HG03571 (cell line): ENCODE measurements around the gene PARD6G.
"Not testable (repeated sequence)": the region's sequence is repeated elsewhere in the genome, so short reads cannot be mapped to it uniquely, and the experiment has no call there.

ENCODE experiments used
- ATAC-seq: cut with Tn5 transposase; IDR thresholded peaks from one replicate; pipeline ENCODE4 v1.9.1; 2021; ENCODE audit not compliant: unreplicated experiment

The PARD6G gene

GRCh38 chr18:80241919-80242777, 5.2 kb downstream of the PARD6G start:
- no peak for ATAC-seq

- ATAC-seq = no peak
Measured at GRCh38 chr18:80239830-80240229, 7.5 kb downstream of the PARD6G start.

DNA sequence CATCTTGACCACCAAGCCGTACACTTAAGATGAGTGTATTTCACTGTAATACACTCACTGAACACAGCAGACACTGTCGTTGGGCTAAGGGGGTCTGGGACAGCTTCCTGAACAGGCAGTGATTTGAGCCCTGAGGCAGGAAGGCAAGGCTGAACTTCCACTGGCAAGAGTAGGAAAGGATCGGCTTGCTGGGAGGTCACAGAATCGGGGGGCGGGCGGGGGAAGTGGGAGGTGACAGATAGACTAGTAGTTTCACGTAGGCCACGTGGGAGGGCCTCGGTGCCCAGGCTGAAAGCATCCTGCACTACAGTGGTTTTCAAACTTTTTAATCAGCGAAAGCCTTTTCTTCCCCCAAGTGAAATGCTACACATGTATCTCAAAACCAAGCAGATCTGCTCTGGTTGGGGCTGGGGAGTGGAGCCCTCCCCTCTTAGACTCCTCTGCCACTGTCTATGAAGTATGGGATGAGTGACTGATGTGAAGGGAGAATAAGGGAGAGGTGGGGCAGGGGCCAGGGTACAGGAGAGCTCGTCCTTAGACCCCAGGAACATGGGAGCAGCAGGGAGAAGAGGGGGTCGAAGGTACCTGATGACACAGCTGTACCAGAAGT, 8.6 kb downstream of the PARD6G start:
- no peak for ATAC-seq

DNA sequence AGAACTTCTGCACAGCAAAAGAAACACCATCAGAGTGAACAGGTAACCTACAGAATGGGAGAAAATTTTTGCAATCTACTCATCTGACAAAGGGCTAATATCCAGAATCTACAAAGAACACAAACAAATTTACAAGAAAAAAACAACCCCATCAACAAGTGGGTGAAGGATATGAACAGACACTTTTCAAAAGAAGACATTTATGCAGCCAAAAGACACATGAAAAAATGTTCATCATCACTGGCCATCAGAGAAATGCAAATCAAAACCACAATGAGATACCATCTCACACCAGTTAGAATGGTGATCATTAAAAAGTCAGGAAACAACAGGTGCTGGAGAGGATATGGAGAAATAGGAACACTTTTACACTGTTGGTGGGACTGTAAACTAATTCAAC, 9.8 kb downstream of the PARD6G start:
- not testable (repeated sequence) for ATAC-seq

GRCh38 chr18:80234398-80234797, 12.9 kb downstream of the PARD6G start:
- ATAC-seq = no peak

GRCh38 chr18:80233899-80234298, 13.4 kb downstream of the PARD6G start:
- ATAC-seq = no peak

DNA sequence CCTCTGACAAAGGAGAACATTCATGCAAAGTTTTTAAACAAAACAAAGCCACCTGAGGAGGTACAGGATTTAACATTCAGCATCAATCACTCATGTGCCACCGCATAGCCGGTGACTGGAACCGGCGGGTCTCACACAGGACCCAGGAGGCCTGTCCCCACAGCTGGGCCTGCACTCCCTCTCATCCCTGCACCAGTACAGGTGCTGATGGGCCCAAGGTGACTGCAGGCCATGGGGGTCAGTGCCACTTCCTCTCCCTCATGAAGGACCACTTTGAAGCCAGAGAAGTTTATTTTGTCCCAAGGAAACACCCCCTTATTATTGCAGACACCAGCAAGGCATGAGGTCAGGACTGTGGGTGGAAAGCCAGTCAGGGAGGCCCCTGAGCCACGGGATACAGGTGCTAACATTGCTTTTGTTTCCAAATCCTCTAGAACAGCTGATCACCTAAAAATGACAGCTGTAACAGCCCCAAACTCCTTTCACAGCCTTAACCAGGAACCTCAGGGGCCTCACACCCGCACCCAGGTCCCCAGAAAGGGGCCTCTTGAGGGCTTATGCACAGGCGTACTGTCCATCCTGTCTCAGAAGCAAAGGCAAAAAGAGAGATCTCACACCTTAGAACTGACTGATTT, 14.0 kb downstream of the PARD6G start:
- no peak for ATAC-seq

GRCh38 chr18:80232710-80233109, 14.6 kb downstream of the PARD6G start:
- no peak for ATAC-seq

DNA sequence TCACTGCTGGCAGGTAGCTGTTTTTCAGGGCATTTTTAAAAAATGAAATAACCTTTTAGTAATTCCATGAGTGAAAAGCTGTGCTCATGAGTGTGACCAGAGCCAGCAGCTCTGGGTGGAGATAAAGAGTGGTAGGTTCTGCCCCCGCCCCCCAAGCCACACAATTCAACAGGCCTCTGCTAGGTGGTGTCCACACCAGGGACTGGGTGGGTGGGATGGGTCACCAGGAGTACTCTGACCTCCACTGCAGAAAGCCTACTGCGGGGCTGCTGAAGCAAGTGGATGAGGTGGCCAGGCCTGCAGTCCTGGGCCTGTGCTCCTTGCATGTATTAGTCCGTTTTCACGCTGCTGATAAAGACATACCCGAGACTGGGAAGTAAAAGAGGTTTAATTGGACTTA, 15.3 kb downstream of the PARD6G start:
- ATAC-seq = no peak

DNA sequence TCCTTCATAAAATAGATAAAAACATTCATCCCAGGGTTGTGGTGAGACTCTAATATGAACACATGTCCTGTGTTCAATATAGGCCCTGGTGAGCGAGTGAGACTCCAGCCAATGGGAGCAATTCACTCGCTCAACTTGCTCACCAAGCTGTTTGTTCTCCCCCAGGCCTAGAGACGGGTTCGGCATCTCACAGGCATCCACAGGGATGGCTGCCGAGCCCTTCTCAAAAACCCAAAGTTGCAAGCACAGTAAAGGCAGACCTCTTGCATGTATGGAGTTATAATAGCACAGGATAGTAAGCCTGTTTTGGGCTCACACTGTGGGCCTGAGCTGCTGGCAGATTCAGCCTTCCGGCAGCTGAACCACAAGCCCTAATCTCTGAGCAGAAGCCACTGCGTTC, 15.7 kb downstream of the PARD6G start:
- ATAC-seq = no peak

- no peak for ATAC-seq
Measured at GRCh38 chr18:80231151-80231550, 16.2 kb downstream of the PARD6G start.

DNA sequence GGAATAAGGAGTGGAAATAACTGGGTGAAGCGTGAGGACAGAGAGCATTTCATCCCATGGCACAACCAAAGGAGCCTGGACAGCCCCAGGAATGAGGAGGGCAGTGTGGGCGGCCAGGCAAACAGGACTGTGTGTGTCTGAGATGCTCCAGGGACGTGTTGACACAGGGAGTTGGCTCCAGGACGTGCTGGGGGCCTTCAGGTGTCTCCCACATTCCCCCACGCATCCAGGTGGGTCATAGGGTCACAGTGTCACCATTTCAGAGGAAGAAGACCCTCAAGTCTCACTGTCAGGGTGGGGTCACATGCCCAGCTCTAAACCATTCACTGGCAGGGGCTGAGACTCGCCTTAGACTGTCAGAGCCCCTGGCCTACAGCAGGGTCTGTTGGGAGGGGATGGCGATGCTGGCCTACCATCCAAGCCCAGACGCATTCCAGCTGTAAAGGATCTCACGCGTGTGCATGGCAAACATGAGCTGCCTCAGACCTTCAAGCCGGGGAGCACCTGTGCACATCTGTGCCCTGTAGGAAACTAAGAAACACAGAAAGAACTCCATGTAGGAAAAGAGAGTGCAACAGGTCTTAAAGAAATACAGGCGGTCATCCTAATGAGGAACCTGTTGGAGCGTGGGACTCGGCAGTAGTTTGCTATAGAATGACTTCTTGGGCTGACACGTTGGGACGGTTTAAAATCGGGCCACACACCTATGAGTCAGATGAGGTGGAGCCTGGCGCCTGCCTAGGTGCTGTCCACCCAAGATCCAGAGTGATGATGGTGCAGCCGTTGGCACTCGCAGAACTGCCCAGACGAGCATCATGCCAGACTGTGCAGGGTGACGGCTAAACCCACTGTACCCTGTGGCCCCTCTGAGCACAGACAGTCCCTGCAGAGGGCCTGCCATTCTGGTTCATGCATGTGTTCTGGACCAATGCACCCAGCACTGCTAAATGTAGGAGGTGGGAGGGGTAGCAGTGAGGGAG, 17.3 kb downstream of the PARD6G start:
- no peak for ATAC-seq

DNA sequence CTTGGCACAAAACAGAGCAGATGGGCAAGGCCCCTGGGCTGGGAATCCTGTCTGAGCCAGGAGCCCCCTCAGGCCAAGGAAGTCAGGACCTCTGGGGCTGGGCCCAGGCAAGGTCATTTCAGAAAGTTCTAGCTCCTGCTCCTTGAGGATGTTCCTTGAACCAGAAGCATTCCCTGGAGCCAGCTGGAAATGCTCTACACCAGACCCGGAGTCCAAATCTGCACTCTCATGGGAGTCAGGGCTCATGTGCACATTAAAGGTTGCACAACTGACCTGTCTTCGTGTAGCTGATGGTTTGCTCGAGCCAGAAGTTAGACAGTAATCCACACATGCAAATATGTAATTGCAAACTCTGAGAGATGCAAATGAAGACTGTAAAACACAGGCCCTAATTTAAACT, 18.0 kb downstream of the PARD6G start:
- no peak for ATAC-seq

DNA sequence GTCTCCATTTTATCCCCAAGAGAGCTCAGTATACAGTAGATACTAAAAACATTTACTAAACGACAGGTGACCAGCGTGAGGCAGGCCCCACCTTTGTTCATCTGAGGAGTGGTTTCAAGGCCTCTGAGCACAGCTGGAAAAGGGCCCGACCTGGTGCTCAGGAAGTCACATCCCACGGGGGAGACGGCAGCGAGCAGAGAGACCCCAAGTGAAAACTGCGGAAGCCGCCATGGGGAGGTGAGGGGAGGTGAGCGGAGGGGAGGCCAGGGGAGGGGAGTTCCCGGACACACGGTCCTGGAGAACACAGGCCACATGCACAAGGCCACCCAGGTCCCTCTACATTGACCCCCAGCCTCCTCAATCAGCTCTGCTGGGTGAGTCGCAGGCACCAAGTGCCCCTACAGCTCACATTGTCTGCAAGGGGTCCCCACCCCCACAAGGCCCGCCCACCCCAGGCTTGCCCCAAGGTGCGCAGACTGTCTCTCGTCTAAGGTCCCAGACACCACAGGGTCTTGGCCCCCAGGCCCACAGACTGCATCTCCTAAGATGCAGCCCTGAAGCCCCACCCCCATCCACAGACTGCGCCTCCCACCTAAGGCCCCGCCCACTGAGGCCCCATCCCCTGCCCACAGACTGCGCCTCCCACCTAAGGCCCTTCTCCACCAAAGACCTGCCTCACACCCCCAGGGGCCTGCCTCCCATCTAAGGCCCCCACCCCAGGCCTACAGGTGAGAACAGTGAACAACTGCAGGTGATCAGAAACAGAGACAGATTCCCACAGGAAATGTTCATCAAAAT, 19.1 kb downstream of the PARD6G start:
- no peak for ATAC-seq

DNA sequence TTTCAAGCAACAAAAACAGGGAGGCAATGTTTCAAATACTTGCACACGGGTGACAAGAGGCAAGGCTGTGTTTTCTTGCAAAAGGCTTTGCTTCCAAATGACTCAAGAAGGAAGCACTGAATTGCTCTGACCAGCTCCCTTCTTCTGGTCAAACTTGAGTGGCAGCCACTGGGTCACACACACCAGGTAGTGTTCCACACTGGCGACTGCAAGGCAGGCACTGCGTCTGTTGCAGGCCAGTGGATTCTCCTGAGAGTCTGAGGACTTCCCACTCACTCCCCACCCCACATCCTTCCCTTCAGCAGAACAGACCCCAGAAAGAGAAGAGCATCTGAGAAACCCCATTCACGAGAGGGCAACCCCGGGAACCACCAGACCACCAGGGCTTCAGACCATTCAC, 19.8 kb downstream of the PARD6G start:
- no peak for ATAC-seq

DNA sequence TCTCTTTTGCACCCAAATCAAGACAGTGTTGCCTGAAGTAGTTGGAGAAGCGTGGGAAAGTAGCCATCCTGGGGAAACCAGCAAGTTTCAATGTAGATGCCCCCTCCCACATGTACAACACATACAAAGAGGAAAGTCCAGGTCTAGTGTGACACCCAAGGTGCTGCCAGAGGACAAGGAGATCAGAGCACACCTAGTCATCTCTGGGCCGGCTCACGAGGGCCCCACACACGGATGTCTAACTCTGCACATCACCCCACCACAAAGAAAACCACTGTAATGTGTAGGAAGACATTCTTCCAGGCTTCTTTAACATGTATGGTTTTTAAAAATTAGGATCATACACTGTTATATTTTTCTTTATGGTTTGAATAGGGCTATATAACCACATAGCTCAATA, 21.6 kb downstream of the PARD6G start:
- no peak for ATAC-seq

DNA sequence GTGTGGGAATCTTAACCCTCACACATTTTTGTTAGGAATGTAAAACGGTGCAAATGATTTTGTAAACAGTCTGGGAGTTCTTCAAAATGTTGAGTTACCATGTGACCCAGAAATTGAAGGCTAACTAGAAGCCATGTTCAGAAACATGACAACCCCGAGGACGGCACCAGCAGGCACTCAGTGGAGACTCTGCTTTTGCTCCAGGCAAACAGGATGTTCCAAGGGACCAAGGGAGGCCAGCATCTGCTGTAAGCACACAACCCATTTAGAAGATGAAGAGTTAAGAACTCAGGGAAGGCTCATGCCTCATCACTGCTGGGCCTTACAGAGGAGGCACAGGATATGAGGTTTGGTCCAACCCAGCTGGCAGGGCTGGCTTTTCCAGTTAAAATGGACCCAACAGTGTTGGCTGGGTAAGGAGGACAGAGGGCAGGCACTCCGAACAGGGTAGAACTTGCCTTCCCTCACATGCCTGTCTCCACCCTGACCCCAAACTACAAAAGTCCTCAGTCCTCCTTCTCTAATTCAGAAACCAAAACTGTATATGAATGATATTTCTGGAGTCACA, 23.6 kb downstream of the PARD6G start:
- no peak for ATAC-seq

- not testable (repeated sequence) for ATAC-seq
Measured at GRCh38 chr18:80219488-80219887, 27.8 kb downstream of the PARD6G start.

DNA sequence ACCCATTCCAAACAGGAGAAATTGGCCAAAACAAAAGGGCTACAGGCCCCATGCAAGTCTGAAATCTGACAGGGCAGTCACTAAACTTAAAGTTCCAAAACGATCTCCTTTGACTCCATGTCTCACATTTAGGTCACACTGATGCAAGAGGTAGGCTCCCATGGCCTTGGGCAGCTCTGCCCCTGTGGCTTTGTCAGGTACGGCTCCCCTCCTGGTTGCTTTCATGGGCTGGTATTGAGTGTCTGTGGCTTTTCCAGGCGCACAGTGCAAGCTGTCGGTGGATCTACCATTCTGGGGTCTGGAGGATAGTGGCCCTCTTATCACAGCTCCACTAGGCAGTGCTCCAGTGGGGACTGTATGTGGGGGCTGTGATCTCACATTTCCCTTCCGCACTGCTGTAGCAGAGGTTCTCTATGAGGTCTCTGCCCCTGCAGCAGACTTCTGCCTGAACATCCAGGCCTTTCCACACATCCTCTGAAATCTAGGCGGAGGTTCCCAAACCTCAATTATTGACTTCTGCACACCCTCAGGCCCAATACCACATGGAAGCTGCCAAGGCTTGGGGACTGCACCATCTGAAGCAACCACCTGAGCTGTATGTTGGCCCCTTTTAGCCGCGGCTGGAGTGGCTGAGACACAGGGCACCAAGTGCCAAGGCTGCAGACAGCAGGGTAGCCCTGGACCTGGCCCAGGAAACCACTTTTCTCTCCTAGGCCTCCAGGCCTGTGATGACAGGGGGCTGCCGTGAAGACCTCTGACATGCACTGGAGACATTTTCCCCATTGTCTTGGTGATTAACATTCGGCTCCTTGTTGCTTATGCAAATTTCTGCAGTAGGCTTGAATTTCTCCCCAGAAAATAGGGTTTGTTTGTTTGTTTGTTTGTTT, 28.7 kb downstream of the PARD6G start:
- ATAC-seq = no peak
